IPS-NIHi11 (cell line): ENCODE measurements around the gene ALDH8A1.
"Not testable (repeated sequence)": the region's sequence is repeated elsewhere in the genome, so short reads cannot be mapped to it uniquely, and the experiment has no call there.

Source experiments
- DNase-seq: peaks from one replicate; pipeline ENCODE4 v3.0.0; 2012; ENCODE audit warnings: mixed read lengths, low spot score

The ALDH8A1 gene

DNA sequence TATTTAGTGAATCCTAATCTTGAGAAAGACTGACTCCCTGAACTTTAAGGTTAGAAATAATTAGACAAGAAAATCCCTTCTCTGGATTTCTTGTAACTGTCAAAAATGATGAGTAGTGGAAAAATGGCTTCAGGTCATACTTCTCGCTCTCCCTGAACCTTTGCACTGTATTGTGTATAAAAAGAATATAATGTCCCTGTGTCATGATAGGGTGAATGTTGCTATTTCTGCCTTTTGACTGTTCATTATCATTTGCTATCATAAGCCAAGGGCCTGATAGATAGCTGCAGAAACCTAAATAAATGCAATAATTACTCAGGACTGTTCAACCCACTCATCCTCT is 39.3 kb downstream of the ALDH8A1 start:
- DNase-seq = no peak

DNA sequence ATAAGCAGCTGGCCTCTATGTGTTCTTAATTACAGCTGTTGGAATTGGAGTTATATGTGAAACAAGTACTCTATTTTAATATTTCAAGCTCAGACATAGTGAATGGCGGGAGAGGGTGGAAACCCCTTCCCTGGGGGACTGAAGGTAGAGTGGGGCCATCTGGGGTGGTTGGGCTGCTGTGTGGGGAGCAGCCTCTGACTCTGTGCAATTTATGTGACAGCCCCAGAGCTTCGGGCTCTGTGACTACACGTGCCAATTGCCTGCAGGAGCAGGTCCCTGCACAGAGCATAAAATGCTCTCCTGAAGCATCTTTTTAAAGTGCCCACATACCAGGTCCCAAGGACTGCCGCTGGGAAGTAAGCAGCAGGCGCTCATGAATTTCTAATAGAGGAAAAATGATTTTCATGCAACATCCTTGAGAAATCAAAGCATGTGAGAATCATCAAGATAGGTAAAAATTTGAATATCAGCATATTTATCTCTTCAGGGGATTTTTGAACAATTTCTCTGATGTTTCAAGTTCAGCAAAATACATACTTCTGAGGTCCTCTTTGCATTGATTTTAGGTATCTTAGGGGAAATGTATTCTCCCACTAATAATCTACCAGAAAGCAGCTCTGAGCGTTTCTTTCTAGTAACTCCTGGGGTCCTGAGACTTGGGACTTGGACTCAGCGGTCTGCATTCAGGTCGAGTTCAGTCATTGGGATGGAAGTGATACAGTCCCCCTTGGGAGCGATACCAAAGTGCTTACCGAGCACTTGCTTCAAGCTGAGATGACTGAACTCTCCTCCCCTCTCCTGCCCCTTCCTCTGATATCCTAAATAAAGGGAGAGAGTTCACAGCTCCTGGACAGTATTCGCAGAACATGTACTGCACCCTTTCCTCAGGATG is 40.0 kb downstream of the ALDH8A1 start:
- DNase-seq = no peak

DNA sequence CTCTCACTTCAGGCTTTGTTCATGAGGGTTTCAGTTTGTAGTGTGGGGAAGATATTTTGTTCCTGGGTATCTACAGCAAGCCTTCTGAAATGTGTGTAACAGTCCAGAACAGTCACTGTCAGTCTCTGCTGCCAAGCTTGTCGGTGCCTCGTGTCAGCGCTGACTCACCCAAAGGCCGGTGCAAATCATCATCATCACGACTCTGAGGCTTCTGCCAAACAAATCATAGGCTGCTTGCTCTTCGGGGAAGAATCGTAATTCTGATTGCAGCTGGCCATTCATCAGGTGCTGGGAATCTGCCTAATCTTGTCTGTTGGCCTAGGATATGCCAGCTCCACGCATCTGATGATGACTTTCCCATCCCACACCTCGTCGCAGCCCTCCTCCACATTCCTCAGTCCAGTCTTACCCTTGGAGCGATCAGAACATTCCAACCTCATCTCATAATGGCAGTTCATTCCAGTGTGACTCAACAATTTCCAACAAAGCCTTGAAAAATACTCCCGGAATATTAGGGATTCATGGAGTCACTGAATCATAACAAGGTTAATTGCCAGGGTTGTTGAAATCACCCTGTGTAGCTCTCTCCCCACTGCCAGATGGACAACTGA is 40.9 kb downstream of the ALDH8A1 start:
- no peak for DNase-seq

DNA sequence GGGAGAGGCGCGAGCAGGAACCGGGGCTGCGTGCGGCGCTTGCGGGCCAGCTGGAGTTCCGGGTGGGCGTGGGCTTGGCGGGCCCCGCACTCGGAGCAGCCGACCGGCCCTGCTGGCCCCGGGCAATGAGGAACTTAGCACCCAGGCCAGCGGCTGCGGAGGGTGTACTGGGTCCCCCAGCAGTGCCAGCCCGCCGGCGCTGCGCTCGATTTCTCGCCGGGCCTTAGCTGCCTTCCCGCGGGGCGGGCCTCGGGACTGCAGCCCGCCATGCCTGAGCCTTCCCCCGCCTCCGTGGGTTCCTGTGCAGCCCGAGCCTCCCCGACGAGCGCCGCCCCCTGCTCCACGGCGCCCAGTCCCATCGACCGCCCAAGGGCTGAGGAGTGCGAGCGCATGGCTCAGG is 45.2 kb downstream of the ALDH8A1 start:
- not testable (repeated sequence) for DNase-seq

DNA sequence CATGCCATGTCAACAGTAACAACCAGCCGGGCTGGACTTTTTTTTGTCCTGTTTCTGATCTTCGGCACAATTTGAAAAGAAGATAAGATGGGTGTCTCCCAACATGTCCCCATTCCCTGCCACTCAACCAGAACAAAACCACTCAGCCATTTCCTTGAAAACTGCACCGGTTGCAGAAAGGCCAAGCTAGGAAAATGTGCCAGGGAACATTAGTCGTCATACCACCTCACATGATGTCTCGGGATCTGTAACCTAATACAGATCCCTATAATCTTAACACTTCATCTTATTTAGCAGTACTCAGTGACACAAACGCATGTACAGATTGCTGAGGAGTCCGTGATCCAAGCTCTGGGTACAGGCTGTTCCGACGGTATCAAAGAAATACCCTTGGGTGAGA is 46.5 kb downstream of the ALDH8A1 start:
- no peak for DNase-seq

DNA sequence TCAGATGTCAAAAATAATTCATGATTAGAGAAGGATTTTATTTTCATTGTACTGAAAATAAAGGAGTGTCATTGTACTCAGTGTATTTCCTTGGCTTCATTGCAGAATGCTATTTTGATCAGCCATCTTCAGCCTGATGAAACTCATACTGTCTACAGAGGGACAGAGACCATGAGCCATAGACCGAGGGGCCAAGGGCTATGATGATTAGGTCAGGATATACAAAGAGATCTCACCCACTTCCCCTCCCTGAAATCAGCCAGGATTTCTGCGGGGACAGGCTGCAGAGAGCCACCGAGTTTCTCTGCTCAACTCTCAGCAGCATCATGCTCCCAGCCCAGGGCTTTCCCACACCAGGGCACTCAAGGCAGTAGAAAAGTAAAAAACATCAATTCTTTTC is 47.0 kb downstream of the ALDH8A1 start:
- DNase-seq = no peak

DNA sequence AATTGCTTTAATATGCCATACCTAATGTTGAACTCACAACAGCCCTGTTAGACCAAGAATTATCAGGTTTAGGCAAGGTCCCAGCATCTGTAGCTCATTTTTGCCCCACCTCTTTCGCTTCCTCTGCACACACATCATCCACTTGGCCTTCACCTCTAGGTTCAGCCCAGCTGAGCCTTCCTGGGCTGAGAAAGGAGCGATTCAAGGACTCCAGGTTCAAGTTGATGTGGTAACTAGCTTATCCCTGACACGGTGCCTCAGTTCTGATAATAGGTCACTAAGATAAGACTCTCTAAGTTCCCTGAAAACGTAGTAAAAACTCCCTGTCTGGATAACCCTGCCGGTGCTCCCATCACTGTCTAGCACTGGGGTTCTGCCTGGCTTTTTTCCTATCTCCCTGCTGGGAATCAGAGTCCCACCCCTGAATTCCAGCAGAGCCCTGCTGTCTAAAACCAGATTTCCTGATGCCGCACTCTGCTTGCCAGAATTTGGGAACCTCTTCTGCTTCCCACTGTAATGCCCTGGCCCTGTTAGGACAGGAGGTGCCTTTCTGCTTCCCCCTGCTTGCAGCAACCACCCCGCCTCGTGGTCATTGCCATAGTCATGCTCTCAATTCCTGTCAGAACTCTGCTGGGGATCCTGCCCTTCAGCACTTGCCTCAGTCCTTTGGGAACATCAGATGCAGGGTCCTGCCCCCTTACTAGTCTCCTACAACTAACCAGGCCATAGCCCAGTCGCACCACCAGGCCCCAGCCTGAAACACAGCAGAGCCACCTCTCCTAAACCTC is 47.6 kb downstream of the ALDH8A1 start:
- DNase-seq = no peak

DNA sequence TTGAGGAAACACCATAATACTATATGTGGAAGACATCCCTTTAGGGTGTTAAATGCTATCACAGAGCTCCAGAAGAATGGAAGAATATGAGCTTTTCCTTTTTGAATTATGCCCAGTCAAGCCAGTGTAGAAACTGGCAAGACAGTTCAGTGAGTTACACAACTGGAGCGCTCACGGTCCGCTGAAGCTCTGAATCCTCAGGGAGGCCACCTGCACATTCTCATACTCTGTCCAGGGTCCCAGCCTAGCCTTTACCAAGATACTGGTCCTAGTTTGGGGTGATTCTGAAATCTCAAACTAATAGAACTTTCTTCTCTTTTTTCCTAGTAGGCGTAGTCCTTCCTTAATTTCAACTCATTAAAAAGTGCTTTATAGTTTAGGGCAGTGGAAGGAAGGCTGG is 51.3 kb downstream of the ALDH8A1 start:
- DNase-seq = no peak

DNA sequence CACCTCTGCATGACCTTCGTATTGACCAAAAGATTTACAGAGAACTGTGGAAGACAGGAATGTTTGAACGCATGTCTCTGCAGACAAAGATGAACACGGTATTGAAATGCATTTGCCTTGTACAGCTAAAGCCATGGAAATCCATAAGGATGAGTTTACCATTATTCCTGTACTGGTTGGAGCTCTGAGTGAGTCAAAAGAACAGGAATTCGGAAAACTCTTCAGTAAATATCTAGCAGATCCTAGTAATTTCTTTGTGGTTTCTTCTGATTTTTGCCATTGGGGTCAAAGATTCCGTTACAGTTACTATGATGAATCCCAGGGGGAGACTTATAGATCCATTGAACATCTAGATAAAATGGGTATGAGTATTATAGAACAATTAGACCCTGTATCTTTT is 51.7 kb downstream of the ALDH8A1 start:
- DNase-seq = not testable (repeated sequence)

DNA sequence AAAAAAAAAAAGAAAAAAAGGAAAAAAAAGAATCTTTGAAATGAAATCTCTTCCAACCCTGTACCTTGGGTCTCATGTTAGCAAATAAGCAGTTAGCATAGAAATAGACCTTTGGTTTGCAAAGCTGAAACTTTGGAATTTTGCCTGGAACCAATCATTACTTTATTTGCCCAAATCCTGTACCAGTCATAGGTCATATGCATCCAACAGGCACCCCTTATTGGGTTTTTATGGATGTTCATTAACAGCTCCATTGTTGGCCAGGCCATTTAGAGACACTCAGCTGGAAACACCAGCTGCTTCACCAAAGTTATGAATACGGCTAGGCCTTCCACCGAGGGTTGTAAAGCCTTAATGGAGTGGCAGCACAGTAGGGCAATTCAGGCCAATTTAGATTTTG is 53.0 kb downstream of the ALDH8A1 start:
- no peak for DNase-seq

DNA sequence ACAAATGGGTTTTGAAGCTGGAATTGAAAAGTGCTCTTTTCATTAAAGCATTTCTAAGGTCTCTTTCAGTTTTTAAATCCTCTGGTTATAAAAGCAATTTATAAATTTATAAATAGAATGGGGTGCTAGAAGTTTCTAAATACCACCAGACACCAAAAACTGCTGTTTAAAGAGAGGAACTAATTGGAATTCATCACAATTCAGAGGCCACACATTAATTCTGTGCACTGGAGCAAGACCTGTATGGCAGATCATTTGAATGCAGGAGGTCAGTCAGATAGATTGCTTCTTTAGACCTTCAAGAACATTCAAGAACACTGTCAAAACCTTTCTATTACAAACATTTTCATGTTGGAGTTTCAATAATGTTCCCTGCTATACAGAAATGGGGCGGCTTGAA is 55.1 kb downstream of the ALDH8A1 start:
- DNase-seq = no peak

DNA sequence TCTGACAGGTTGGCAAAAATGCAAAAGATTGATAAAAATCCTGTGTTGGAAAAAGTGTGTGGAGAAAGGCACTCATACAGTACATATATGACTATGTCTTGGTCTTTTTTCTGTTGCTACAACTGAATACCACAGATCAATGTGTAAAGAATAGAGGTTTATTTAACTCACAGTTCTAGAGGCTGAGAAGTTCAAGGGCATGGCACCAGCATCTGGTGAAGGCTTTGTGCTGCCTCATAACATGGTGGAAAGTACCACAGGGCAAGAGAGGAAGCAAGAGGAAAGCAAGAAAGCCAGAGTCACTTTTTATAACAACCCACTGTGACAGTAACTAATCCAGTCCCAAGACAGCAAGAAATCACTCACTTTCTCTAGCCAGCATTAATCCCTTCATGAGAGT is 57.5 kb downstream of the ALDH8A1 start:
- no peak for DNase-seq

DNA sequence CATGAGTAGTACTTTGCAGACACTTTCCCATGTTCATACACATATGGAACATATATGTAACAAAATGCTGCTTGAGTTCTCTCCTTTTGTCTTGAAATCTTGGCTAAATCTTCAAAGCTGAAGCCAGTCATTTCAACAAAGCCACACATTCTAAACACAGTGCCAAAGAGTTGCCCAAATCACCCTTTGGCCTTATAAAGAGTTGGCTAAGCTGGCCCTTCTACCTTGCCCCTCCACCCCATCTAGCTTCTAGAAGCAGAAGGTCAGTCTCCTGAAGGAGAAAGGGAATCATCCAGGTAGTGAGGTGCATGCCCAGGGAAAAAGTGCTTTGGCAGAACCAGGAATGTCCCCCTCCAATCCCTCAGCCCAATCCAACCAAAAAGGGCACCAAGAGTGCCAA is 58.3 kb downstream of the ALDH8A1 start:
- DNase-seq = no peak

DNA sequence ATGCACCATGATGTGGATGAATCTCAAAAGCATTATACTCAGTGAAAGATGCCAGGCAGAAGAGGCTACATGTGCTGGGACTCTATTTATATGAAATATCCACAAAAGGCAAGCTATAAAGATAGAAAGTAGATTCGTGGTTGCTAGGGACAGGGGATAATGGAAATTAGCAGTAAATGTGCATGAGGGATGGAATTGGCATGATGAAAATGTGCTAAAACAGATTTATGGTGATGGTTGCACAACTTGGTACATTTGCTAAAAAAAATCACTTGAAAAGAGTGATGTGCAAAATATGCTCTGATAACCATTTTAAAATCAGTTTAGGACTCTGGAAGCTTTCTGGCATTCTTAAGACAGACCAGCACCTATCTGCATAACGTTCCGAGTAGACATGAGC is 61.6 kb downstream of the ALDH8A1 start:
- no peak for DNase-seq

DNA sequence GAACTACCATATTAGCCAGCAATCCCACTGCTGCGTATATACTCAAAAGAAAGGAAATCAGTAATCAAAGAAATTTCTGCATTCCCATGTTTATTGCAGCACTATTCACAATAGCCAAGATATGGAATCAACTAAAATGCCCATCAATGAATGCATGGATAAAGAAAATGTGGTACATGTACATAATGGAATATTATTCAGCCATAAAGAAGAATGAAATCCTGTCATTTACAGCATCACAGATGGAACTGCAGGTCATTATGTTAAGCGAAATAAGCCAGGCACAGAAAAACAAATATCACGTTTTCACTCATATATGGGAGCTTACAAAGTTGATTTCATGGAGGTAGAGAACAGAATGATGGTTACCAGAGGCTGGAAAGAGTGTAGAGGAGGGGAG is 65.1 kb downstream of the ALDH8A1 start:
- DNase-seq = no peak

DNA sequence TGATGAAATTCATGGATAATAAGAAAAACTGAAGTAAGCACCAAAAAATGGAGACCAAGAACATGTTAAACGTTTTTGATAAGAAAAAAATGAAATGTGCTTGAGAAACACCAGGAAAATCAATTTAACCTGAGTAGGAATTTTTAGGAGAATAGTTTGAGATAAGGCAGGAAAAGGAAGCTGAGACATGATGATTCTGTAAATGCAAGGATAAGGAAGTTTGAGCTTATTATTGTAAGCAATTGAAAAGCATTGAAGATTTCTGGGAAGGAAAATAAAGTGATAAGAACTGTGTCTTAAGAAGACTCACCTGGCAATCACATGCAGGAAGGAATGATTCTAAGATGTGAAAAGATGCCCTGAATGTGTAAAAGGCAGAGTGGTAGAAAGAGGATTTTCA is 66.6 kb downstream of the ALDH8A1 start:
- no peak for DNase-seq

DNA sequence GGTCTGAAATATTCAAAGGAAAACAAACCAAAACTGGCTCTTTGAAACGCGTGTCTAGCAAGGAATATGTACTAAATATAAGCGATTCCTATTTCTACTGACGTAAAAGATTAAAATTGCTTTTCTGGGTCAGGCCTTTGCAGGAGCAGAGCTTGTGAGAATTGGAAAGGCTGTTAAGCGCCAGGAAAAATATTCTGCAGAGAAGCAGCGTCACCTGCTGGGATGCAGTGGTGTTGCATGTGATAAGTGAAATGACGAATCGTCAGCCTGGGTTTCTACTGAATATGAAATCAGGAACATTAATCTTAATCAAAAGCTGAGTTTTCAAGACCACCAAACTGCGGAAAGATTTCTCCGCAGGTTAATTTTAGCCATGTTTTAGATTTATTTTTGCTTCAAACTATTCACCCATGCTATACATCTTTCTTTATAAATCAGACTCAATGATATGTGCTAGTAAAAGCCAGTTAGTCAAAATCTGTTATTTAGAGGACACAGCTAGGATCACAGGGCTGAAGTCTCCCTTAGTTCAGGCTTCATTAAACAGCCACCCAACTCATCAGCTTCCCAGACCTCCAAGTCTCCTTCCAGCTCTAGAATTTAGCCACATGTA is 67.4 kb downstream of the ALDH8A1 start:
- DNase-seq = peak; percentile 54

DNA sequence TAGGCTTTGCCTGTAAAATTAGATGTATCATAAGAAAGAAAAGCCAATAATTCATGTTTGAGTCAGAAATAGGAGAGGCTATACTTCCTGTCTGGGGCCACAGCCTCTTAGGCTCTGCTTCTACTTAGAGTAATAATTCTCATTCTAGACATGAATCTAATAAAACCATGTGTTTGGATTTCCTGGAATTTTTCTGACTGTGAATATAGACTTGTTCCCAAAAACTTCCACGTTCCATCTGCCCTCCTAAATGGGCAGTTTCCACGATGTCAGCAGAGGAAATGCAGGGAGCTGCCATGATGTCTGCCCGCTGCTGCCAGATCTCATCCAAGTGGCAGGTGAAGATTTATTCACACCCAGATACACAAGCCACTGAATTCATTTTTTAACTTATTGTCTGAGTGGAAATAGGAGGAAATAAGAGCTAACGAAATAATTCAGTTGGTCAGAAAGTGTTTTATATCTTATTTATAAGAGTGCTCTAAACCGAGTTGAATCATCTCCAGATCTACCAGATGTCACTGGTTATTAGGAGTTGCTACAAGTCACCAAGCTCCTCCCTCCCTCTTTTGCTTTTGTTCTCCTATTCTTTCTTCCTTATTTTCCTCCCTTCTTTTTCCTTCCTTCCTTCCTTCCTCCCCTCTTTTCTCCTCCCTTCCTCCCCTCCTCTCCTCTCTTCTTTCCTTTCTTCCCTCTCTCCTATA is 69.3 kb downstream of the ALDH8A1 start:
- no peak for DNase-seq

DNA sequence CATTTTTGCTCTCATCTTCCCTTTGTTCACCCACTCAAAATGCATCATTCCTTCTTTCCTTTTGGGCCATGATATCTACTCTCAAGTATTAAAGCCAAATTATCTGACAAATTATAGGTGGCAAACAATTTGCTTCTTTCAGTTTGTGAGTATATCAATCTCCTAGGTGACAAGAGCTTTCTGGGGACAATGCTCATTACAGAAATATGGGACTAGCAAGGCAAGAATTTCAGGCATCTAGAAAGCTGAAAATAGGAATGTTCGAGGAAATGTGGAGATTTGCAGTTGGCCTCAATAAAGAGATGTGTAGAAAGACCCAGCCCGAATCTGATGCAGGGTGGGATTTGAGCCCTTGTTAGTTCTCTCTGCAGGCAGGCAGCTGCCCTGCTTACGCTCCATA is 71.8 kb downstream of the ALDH8A1 start:
- DNase-seq = no peak

DNA sequence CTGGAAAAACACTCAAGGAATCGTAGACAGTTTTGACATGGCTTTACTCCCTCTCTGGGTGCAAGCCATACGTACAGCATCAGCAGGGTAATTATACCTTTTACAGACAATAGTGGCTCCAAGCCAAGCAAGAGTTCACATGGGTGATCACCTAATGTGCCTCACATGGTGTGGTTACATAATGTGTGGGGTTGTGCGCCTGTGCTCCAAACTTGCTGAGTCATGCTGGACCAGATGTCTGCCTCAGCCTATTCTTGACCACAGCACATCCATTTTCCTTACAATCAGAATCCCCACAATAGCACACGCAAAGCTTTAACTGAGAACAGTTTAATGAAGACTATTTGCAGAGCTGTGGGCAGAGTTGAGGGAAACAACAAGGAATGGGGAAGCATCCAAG is 74.5 kb downstream of the ALDH8A1 start:
- DNase-seq = no peak

DNA sequence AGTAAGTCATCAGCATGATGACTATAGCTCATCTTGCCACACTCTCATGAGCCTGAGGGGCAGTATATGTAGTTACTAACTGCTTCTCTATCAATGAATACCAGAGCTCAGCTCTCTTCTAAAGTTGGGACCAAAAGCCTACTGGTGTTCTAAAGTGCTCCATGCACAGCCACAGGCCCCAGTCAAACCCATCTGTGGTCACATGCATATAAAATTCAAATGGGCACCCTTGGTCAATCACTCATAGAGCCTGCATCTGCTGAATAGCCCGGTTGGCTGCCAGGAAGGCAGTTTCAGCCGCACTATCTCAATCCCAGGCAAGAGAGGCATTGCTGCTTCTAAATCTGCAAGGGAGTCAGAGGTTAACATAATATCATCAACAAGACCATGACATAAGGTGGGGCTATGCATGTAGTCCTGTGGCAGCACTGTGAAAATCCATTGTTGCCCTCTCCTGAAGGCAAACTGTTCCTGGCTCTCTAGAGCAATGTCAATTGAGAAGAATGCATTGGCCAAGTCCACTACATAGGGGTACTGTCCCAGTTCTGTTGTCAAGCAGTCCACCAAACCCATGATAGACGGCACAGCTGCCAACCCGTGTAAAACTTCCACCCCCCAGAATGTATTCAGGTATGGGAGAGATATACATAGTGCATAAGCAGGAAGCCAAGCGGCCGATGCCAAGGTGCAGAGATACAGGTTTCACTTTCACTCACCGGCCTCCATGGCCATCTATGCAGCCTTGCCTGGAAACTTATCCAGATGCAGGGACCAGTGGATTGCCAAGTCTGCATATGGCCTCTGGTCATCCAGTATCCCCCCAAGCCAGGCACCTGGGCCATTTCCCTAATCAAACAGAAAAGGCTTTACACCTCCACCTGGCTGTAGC is 76.2 kb downstream of the ALDH8A1 start:
- DNase-seq = no peak
